Esophagus muscularis mucosa (tissue), 4 donors: Measurements from ENCODE around the gene SHB. TPM values are rescaled to one million over a fixed set of nuclear protein-coding genes. Genes with fewer than 3 reads are reported as not detected.

Experiments used
- DNase-seq: peaks from one replicate; pipeline ENCODE4 v3.0.0-alpha.2; 2017; ENCODE audit errors: extremely low spot score
- H3K27ac ChIP-seq, 4 donors: fragments of 200-600 bp; sonication (generic); replicated peaks in 1 of 4; 1 replicate in 3 of 4; 2 replicates in 1 of 4; pipeline ENCODE4 v1.5.1; 2016 to 2019; ENCODE audit warnings: mild to moderate bottlenecking in 1 of 4
- H3K27me3 ChIP-seq, 4 donors: fragments of 200-600 bp; sonication (generic); one replicate each; pipeline versions ENCODE4 v1.5.1 to v1.6.0; 2016 to 2019
- H3K36me3 ChIP-seq, 4 donors: fragments of 200-600 bp; sonication (generic); one replicate each; pipeline ENCODE4 v1.5.1; 2016 to 2019
- H3K4me1 ChIP-seq, 4 donors: fragments of 200-600 bp; sonication (generic); one replicate each; pipeline ENCODE4 v1.5.1; 2016 to 2019
- H3K4me3 ChIP-seq, 4 donors: fragments of 200-600 bp; sonication (generic); 1 replicate in 2 of 4; 2 replicates in 2 of 4; pipeline ENCODE4 v1.5.1; 2016 to 2019; ENCODE audit warnings: mild to moderate bottlenecking in 4 of 4, moderate library complexity in 1 of 4
- H3K9me3 ChIP-seq, 4 donors: fragments of 200-600 bp; sonication (generic); 1 replicate in 3 of 4; 2 replicates in 1 of 4; pipeline ENCODE4 v1.5.1; 2016 to 2019
- EP300 ChIP-seq: sonication (generic); formaldehyde crosslinking; IDR thresholded peaks from one replicate; pipeline ENCODE4 v1.6.1; 2017; ENCODE audit warnings: antibody characterized with exemption
- POLR2A ChIP-seq: fragments of 450-650 bp; IDR thresholded peaks from one replicate; pipeline ENCODE4 v1.6.1; 2017; ENCODE audit warnings: antibody characterized with exemption, moderate library complexity, mild to moderate bottlenecking, low read depth
- POLR2AphosphoS5 ChIP-seq, 2 donors: sonication (generic); formaldehyde crosslinking; IDR thresholded peaks; one replicate each; pipeline ENCODE4 v1.6.1; 2017; ENCODE audit warnings: antibody characterized with exemption in 2 of 2
- WGBS: methylation state at CpG from one replicate; pipeline ENCODE4 v1.1.5; 2018; 5-methylcytosine and 5-hydroxymethylcytosine counted together
- intact Hi-C: fragments of 100-400 bp; cut with DNase I; formaldehyde crosslinking; loops from one replicate; pipeline ENCODE4 v1.15.1; 2023
- total RNA-seq, 4 donors: library from RNA; depleted of rRNA; stranded (reverse); fragments of >200 nt; gene quantifications; one replicate each; pipeline versions ENCODE4 v1.1.0 to v1.2.1, GENCODE V29; 2016
- TF ChIP-seq, protein P1 (sequence below), 3 experiments: fragments of 200-600 bp in 2 of 3; fragments of 450-650 bp in 1 of 3; sonication (generic) in 2 of 3; IDR thresholded peaks; one replicate each; pipeline ENCODE4 v1.5.1; 2017 to 2019; ENCODE audit warnings: antibody characterized with exemption in 3 of 3, mild to moderate bottlenecking in 2 of 3, moderate library complexity in 1 of 3

SHB gene
- total RNA-seq, 4 donors from 2014 or later, result 16.6 to 21.2 (median 21.0) TPM

DNA sequence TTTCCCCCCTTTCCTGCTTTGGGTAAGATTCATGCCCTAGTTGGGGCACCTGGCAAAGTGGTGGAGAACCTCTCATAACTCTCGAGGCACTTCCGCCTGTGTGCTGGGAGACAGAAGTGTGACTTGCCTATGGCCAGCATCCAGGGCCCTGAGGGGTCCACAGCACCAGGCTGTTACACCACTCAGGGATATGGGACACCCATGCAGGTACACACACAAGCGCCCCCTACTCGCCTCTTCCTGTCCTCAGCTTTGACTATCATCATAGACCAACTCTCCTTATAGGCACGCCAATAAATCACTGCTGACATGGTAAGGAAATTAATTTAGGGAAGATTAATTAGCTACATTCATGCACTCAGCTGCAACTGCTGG is 45.4 kb downstream of the SHB start:
- no peak overlapping the region for H3K4me3 ChIP-seq
- no peaks in the 10 kb centered on the region for H3K9me3 ChIP-seq
- TF ChIP-seq POLR2A (no peak), EP300 (no peak), POLR2AphosphoS5 (IDR thresholded peaks at IDR 0.05) (no peak)
- TF ChIP-seq, protein P1, sequence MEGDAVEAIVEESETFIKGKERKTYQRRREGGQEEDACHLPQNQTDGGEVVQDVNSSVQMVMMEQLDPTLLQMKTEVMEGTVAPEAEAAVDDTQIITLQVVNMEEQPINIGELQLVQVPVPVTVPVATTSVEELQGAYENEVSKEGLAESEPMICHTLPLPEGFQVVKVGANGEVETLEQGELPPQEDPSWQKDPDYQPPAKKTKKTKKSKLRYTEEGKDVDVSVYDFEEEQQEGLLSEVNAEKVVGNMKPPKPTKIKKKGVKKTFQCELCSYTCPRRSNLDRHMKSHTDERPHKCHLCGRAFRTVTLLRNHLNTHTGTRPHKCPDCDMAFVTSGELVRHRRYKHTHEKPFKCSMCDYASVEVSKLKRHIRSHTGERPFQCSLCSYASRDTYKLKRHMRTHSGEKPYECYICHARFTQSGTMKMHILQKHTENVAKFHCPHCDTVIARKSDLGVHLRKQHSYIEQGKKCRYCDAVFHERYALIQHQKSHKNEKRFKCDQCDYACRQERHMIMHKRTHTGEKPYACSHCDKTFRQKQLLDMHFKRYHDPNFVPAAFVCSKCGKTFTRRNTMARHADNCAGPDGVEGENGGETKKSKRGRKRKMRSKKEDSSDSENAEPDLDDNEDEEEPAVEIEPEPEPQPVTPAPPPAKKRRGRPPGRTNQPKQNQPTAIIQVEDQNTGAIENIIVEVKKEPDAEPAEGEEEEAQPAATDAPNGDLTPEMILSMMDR (IDR thresholded peaks at IDR 0.05), result no peak
- no peak for DNase-seq
- peak overlapping the region; percentile 78 to 83 (median 79) for H3K27ac ChIP-seq
- no peaks in the 10 kb centered on the region for H3K27me3 ChIP-seq
- peaks cover 76 to 90% (median 84%) of the 10 kb centered on the region in 4 donors for H3K4me1 ChIP-seq
- H3K36me3 ChIP-seq, result no peaks in the 10 kb centered on the region
- intact Hi-C loops, result no loop called here
- 67% methylated on average over 3 of the region's 5 CpGs for WGBS

DNA sequence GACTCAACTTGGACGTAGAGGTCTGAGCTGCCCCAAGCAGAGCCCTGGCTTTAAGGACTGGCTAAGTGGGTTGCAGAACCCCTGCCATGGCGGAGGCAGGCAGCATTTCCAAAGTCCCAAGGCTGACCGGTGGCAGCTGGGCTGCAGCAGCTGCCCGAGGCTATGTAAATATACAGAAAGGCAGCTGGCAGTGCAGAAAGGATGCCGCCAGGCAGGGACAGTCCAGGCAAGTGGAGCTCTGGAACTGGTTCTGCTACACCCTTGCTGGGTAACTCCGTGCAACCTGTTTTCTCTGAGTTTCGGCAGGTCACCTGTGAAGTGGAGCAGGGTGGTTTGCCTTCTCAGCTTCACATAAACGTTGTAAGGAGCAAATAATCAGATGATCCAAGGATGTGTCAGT is 46.0 kb downstream of the SHB start:
- H3K4me1 ChIP-seq, result peaks cover 83 to 90% (median 86%) of the 10 kb centered on the region in 4 donors
- no peak overlapping the region for H3K4me3 ChIP-seq
- peak overlapping the region; percentile 78 to 83 (median 79) for H3K27ac ChIP-seq
- intact Hi-C loops, result no loop called here
- TF ChIP-seq POLR2A (no peak), POLR2AphosphoS5 (IDR thresholded peaks at IDR 0.05) (peak in 1 of 2 donors; percentile 13), EP300 (no peak)
- TF ChIP-seq, protein P1 (IDR thresholded peaks at IDR 0.05), result no peak
- 52% methylated on average over 7 of the region's 8 CpGs for WGBS
- no peaks in the 10 kb centered on the region for H3K36me3 ChIP-seq
- H3K9me3 ChIP-seq, result no peaks in the 10 kb centered on the region
- H3K27me3 ChIP-seq, result no peaks in the 10 kb centered on the region
- no peak for DNase-seq

DNA sequence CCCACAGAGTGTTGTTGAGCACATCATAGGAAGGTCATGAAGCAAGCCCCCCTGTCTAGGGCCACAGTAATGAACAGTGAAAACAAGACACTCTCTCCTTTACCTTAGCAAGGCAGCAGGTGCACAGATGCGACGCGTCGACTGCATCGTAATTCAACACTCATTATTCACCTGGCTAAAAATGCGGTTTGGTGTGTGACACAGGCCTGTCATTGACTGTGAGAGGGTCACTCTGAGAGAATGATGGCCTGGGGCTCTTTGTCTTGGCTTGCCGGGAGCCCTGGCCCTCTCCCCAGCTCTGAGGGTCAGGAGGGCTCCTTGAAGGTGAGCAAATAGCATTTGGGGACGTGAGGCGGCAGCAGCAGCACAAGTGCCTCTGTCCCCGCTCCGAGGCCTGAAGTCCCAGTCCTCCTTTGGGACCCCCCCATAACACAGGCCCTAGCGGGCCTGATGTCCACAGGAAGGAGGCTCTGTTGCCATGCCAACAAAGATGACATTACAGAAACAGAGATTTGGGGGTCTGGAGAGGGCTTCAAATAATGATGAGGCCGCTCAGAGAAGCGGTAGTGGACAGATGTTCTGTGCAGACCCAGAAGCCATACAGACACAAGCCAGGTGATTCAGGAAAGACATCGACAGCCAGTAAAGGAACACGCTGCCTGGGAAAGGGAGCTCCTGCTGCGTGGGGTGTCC is 46.7 kb downstream of the SHB start:
- no peaks in the 10 kb centered on the region for H3K9me3 ChIP-seq
- no peaks in the 10 kb centered on the region for H3K36me3 ChIP-seq
- DNase-seq, result no peak
- peak overlapping the region; percentile 78 to 83 (median 79) for H3K27ac ChIP-seq
- H3K27me3 ChIP-seq, result no peaks in the 10 kb centered on the region
- intact Hi-C loops, result no loop called here
- 81% methylated on average over 15 of the region's 17 CpGs for WGBS
- H3K4me1 ChIP-seq, result peaks cover 84 to 90% (median 87%) of the 10 kb centered on the region in 4 donors
- no peak for TF ChIP-seq POLR2AphosphoS5 (IDR thresholded peaks at IDR 0.05)
- TF ChIP-seq, protein P1 (IDR thresholded peaks at IDR 0.05), result no peak
- H3K4me3 ChIP-seq, result no peak overlapping the region

DNA sequence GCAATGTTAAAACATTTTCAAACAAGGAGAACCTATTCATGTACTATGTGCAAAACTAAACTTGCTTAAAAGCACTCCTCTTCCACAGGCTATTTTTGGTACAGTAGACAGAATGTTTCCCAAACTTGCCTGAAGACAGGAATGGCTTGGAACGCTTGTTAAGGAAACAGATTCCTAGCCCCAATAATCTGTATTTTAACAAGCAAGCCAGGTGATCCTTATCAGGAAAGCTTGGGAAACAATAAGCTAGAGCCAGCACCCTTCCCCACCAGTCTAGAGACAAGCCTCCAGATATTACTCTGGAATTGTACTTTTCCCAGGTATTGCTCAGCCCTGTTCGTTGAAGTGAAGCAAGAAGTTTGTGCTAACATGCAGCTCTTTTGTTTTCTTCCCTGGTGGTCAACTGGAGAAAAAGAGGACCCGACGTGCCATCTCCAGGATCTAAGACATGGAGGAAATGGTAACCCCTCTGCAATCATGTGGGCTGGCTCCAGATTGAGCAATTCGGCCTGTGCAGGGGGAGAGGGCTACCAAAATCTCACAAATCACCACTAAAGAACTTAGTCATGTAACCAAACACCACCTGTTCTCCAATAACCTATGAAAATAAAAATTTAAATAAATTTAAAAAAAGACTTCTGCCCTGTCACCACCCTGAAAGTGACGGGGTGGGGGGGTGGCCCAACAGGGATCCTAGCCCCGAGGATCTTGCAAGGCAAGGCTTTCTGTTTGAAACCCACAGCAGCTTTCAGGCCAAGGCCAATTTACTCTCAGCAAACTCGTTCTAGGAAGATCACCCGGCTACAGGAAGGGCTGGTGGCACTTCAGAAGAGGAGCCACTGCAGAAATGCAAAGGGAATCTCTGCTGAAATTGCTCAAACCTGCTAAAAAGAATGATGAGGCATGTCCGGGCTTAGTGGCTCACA is 48.6 kb downstream of the SHB start:
- WGBS, result 61% methylated on average over 10 of the region's 10 CpGs
- TF ChIP-seq POLR2AphosphoS5 (IDR thresholded peaks at IDR 0.05) (no peak), POLR2A (no peak), EP300 (no peak)
- TF ChIP-seq, protein P1 (IDR thresholded peaks at IDR 0.05), result no peak
- no peaks in the 10 kb centered on the region for H3K9me3 ChIP-seq
- no peak for DNase-seq
- peak overlapping the region; percentile 70 to 82 (median 72) for H3K27ac ChIP-seq
- H3K4me3 ChIP-seq, result no peak overlapping the region
- intact Hi-C loops, result no loop called here
- H3K27me3 ChIP-seq, result no peaks in the 10 kb centered on the region
- H3K36me3 ChIP-seq, result peaks cover 0 to 3% (median under 1%) of the 10 kb centered on the region in 4 donors
- peaks cover 83 to 88% (median 86%) of the 10 kb centered on the region in 4 donors for H3K4me1 ChIP-seq
